CD4-positive, alpha-beta T cell treated with Interleukin-2 at 100 ng/mL for 4 hours (primary cell): Measurements from ENCODE around the gene SF3B3.

ENCODE experiments used
- DNase-seq: peaks from one replicate; pipeline ENCODE4 v3.0.0-alpha.2; 2020; ENCODE audit warnings: low spot score

SF3B3 gene

DNA sequence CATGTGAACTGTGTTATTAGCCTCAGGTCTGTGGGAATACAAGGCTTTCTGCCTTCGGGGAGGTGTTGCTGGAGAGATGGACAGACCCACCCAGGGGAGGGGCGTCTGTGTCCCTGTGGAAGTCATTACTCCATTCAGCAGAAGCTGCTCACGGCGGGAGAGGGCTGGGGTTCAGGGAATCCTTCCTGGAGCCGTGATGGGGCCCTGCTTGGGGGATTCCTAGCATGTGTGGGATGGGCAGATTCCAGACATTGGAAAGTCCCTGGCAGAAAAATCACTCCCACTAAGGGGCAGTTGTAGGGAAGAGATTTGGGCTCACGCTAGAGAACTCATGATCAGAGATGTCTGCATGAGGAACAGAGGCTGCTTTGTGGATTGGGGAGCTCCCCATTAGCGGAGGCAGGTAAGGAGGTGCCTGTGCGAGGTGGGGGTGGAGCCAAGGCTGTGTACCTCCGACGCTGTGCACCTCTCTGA is 66.4 kb downstream of the SF3B3 start:
- DNase-seq: no peak

DNA sequence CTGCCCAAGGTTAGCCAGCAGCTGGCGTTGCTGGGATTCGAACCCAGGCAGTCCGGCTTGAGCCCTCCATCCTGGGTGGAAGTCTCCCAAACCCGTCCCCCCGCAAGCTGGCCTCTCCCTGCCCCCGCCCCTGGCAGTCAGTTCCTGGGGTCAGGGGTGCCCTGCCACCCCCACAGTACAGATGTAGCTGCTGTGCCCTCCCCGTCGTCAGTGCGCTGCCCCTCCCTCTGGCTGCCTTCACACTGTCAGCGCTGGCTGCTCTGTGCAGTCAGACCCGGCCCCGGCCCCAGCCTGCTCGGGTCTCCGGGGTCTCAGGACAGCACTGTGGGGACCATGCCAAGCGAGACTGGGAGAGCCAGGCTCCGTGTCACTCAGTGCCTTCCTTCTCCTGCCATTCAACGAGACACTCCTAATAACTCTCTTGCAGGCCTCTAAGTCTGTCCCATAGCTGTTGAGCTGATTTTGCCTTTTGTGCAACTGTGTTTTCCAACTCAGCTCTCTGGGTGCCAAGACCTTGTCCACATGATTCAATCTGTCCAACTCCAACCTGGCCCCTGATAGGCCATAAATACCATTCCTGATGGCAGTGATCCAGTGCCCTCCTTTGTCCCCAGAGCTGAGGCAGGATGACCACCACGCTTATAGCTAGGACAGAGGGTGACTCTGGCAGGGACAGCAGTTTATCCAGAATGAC is 67.3 kb downstream of the SF3B3 start:
- DNase-seq: no peak

DNA sequence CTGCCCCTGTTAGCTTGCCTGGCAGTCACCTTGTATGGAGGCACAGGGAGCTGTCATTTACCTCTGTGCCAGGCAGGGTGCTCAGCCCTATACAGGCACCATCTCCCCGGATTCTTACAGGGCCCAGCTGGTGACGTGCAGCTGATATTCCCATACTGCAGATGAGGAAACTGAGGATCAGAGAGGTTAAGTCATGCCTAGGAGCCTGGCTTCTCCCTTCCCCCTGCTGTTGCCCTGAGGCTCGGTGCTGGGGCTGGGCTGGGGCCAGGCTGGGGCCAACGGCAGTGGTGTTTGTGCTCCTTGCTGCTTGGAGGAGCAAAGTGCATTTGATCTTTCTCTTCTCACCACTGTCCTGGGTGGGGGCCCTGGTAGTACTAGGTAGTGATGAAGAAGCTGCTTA is 68.0 kb downstream of the SF3B3 start:
- DNase-seq: no peak

DNA sequence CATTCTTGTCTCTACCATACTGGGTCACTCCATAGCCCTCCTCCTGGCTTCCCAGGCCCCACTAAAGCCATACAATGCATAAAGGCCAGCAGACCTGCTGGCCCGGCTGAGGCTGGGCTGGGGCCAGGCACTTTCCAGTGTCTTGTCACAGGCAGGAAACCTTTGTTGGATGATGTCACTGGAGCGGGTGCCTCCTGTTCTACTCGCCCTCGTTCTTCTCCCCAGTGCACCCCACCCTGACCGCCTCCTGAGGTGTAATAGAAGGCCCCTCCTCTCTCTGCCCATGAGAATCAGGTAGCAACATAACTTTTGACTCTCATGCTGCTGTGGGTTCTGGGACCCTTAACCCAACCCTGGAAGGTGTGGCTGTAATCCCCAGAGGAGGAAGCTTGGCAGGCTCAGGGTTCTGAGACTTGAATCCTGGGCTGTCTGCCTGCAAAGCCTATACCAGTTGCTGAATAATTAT is 68.5 kb downstream of the SF3B3 start:
- no peak for DNase-seq

DNA sequence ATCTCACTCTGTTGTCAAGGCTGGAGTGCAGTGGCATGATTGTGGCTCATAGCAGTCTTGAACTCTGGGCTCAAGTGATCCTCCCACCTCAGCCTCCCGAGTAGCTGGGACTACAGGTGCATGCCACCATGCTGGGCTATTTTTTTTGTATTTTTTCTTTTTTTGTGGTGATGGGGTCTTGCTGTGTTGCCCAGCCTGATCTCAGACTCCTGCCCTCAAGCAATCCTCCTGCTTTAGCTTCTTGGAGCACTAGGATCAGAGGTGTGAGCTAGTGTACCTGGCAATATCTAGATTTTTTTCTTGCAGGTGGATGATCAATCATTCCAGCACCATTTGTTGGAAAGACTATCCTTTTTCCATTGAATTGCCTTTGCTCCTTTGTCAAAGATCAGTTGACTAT is 69.9 kb downstream of the SF3B3 start:
- no peak for DNase-seq

DNA sequence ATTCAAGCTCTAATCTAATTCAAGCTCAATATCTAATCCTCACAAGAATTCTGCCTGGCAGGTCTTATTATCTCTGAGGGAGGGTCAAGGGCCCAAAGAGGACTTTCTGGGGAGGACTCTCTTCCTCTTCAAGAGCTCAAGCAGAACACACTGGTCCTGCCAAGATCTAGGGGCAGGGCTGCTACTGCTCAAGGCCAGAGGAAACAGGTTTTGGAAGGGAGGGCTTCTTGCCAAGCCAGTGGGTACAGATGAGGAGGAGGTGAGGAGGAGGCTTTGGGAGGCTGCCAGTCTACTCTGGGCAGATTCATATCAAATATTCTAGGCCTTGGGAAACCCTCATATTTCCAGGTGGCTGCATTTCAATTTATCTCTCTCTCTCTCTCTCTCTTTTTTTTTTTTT is 71.0 kb downstream of the SF3B3 start:
- no peak for DNase-seq

DNA sequence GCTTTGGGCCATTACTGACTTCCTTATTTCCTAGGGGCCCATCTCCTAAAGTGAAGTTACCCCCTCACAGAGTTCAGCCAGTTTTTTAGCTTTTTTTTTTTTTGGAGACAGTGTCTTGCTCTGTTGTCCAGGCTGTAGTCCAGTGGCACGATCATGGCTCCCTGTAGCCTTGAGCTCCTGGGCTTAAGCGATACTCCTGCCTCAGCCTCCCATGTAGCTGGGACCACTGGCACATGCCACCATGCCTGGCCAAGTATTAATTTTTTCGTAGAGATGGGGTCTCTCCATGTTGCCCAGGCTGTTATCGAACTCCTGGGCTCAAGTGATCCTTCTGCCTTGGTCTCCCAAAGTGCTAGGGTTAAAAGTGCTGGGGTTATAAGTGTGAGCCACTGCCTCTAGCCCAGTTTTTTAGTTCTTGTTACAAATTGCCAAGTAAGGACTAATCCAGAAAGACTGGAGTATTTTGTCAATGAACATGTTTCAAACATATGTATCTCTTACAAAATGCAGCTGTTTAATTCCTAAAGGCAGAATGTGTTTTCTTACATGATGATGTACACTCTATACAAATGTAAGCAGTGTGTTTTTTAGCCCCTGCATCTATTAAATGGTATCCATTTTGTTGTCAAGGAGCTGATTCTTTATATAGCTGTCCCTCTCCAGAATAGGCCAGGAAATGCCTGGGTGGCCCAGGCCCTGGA is 73.7 kb downstream of the SF3B3 start:
- no peak for DNase-seq

DNA sequence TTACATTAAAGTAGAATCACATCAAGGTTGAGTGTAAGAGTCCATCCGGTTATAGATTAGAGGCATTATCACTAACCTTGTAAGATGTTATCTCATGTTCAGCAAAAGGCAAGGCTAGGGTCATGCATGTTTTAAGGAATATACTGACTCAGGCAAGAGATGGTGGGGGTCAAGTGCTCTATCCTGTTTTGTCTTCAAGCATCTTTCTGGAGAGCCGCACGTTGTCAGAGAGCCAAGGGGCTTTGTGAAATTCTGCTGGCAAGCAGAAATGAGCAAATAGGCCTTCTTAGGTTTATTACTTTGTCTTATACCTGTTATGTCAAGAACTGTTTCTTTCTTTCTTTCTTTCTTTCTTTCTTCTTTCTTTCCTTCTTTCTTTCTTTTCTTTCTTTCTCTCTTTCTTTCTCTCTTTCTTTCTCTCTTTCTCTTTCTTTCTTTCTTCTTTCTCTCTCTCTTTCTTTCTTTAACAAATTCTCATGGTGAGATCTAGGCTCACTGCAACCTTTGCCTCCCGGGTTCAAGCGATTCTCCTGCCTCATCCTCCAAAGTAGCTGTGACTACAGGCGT is 75.4 kb downstream of the SF3B3 start:
- DNase-seq: no peak

DNA sequence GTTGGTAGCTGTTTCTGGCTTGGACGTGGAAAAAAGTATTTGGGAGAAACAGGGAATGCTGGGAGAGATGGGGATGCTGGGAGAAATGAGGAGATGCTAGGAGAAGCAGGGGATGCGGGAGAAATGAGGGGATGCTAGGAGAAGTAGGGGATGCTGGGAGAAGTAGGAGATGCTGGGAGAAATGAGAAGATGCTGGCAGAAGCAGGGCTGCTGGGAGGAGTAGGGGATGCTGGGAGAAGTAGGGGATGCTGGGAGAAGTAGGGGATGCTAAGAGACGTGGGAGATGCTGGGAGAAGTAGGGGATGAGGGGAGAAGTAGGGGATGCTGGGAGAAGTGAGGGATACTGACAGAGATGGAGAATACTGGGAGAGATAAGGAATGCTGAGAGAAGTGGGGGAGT is 77.1 kb downstream of the SF3B3 start:
- no peak for DNase-seq

DNA sequence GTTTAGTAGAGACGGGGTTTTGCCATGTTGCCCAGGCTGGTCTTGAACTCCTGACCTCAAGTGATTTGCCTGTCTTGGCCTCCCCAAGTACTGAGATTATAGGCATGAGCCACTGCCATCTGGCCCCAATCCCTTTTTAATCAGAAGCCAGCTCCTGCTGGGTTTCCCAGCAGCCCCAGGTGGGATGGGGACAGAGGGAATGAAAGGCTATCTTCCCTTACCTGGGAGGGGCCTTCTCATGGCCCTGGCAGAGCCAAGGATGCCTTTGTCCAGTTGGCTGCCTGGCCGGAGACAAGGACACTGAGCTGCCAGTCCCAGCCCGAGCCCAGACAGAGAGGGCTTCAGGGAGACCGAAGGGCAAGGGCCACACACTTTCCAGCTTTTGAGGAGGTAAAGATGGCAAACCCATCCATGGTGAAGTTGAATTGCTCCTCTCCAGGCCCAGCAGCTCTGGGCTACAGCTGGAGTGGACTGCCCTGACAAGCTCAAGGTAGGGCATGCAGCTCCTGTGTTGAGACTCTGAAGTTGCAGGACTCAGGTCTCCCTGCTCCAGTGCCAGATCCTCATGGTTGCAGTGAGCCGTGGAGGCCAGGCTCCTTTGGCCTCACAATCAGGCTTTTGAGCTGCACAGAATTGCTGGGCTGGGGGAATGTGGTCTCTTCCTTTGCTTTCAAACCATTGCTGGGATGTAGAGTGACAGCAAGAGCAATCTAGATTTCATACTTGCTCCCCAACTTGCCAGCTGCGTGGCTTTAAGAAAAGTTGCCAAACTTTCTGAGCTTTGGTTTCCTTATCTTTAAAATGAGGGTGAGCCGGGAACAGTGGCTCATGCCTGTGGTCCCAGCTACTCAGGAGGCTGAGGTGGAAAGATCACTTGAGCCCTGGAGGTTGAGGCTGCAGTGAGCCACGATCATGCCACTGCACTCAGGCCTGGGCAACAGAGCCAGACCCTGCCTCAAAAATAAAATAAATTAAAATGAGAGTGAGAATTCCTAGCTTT is 78.3 kb downstream of the SF3B3 start:
- no peak for DNase-seq

DNA sequence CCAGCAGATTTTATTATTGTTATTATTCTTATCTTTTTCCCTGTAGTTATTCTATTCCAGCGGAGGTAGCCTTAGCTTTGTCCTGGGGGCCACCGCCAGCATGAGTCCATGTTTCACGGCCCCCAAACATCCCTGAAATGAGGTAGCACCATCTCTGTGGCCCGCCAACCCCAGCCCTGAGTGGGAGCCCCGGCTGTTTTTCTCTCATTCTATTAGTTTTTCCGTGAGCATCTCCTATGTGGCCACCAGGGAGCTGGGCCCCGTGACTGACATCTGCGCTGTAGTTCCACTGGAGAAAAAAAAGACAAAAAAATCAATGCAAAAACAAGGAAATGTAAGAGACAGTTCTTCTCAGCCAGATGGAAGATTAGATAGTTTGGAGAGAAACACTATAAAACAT is 79.2 kb downstream of the SF3B3 start:
- no peak for DNase-seq

DNA sequence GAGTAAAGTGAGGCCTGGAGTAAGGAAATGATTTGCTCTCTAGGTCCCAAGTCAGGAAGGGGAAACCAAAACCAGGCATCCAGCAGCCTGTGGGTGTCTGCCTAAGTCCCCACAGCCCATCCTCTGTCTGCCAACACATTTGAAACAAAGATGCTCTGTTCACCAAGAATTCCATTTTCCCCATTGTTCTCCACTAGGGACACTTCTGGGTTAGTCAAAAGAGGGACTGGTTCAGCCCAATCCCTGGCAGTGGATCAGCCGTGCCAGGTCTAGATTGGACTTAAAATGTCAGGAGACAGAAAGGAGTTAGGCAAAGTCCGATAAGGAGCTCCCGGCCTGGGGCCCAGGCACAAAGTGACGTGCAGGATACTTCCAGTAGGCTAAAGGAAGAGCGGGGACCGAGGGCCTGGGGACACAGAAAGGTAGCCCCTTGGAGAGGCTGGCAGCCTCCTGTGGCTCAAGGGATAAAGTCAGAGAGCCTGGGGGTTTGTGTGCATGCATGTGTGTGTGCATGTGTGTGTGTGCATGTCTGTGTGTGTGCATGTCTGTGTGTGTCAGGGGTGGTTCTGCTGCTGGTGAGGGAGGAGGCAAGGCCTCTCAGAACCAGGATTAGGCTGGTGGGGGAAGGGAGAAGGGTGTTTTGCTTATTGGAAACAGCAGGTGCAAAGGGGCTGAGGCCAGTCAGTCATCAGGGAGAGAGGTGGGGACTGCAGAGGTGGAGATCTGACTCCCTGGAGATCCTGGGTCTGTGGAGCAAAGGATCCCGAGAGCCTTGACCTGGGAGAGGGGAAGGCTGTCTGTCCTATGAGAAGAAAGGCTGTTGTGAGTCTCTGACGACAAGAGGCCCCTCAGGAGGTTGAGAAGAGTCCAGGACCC is 81.0 kb downstream of the SF3B3 start:
- no peak for DNase-seq

DNA sequence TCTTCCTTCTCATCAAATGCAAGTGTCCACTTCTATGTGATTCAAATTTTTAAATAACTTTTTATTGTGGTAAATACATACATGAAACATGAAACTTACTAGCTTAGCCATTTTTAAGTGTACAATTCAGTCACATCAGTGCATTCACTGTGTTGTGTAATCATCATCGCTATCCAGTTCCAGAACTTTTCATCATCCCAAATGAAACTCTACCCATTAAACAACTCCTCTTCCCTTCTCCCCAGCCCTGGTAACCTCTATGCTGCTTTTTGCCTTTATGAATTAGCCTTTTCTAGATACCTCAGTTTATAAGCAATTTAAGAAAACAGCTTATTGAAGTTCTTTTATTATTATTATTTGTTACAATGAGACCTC is 81.7 kb downstream of the SF3B3 start:
- no peak for DNase-seq

DNA sequence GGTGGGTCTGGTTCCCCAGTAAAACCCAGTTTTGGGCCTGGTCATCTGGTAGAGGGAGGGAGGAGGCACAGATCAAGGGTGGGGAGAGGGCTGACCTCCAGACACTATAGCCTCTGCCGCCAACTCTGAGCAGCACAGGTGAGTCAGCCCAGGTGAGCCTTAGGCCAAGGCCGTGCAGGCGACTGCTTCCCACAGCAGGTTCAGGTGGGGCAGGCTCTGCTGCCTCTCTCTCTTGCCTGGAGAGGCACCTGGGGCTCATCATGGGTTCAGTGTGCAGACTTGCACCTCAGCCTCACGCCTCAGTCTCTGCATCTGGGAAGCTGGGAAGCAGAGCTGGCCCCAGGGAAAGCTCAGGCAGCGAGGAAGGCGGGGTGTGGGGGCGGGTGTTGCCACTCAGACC is 84.9 kb downstream of the SF3B3 start:
- DNase-seq: no peak

DNA sequence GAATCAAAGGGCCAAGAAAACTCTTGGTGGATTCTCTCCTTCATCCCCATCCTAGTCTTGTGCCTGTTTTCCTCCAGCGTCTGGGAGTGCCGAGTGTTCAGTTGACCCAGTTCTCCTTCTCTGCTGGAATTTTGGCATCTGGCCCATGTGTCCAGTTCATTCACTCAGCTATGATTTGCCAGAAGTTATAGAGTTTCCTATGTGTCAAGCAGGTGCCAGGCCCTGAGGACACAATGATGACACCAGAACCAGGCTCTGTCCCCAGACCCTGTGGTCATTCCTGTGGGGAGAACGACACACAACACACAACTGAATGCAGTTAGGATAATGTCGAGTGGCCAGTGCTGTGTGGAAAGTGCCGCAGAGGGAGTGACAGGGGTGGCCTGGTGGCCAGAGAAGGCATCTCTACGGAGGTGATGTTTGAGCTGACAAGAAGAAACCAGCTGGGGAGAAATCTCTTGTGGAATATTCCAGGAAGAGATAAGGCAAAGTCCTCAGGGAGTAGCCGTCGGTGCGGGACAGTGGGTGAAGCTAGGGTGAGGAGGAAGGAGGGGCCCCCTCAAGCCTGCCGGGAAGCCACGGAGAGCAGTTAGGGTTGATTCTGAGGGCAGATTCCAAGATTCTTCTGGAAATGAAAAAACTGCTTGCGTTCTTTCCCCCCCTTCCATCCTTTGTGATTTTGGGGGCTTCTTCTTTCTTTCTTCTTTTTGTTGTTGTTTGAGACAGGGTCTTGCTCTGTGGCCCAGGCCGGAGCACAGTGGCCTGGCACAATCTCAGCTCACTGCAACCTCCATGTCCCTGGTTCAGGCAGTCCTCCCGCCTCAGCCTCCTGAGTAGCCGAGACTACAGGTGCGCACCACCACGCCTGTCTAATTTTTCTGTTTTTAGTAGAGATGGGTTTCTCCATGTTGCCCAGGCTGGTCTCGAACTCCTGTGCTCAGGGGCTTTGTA is 86.9 kb downstream of the SF3B3 start:
- no peak for DNase-seq

DNA sequence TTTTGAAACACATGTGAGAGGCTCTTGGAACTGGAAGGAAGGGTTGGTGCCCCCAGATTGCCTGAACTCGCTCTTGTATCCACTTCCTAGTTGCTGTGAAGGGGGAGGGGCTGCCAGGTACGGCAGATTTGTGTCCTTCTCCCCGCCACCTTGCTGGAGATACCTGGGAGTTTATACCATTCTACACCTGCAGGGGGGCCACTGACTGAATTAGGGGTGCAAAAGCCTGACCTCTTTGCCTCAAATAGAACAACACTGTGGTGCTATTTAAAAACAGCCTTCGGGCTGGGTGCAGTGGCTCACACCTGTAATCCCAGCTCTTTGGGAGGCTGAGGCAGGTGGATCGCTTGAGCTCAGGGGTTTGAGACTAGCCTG is 87.6 kb downstream of the SF3B3 start:
- DNase-seq: no peak

DNA sequence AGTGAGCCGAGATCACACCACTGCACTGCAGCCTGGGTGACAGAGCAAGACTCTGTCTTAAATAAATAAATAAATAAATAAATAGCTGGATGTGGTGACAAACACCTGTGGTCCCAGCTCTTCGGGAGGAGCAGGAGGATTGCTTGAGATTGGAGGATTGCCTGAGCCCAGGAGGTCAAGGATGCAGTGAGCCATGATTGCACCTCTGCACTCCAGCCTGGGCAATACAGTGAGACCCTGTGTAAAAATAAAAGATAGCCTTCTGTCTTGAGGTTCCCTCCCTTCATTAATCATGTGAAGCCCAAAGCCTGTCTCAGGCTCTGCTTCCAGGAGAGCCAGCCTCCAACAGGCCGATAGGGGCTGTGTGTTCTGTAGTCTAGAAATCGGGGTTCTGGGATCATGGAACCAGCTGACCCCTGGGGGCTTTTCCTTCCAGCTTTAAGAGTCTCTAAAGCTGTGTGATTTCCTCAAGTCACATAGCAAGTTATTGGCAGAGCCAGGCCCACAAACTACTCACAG is 88.2 kb downstream of the SF3B3 start:
- DNase-seq: no peak

DNA sequence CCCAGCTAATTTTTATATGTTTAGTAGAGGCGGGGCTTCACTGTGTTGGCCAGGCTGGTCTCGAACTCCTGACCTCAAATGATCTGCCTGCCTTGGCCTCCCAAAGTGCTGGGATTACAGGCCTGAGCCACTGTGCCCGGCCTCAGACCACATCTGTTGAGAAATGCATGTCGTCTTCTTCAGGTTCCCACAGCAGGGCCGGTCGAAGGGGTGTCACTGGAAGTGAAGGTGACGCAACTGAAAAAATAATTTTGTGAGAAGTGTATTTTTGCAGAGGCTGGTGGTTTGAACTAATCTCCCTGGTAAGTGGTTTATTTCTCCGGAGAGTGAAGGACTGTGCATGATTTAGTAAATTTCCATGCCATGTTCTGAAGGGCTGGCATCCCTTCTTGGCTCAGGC is 89.3 kb downstream of the SF3B3 start:
- no peak for DNase-seq

DNA sequence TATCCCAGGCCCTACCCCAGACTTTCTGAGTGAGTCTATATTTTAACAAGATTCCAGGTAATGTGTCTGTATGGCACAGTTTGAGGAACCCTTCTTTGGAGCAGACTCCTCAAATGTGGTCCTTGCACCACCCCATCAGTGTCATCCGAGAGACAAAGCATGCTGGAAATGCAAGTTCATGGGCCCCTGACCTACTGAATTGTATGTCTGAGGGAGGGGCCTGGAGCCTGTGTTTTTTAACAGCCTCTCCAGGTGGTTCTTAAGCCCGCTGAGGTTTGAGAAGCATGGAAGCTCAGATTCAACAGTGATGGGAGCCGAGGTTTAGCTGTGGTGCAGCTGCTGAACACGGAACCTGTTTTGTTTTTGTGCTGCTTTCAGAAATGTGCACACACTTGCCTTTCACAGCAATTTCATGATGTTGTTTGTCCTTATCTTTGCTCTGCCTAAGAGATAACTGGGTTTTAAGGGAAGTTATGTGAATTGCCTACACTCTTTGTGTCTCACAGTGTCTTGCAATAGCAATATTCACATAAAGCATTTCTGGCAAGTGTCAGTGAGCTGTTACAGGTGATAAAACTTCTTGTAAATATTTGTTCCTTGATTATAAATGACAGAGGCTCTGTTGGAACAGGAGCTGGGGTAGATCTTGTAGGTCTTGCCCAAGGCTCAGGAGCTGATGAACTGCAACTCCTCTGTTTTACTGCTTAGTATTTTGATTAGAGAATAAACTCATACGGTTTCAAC is 90.8 kb downstream of the SF3B3 start:
- no peak for DNase-seq
